NCI-H2227 (cell line): ENCODE measurements around the gene TTC23.
"Not testable (repeated sequence)": the region's sequence is repeated elsewhere in the genome, so short reads cannot be mapped to it uniquely, and the experiment has no call there.

ENCODE experiments used
- DNase-seq: peaks from one replicate; lab custom pipeline; 2025; ENCODE audit not compliant: unreplicated experiment; lab: John Stamatoyannopoulos, UW

The TTC23 gene

DNA sequence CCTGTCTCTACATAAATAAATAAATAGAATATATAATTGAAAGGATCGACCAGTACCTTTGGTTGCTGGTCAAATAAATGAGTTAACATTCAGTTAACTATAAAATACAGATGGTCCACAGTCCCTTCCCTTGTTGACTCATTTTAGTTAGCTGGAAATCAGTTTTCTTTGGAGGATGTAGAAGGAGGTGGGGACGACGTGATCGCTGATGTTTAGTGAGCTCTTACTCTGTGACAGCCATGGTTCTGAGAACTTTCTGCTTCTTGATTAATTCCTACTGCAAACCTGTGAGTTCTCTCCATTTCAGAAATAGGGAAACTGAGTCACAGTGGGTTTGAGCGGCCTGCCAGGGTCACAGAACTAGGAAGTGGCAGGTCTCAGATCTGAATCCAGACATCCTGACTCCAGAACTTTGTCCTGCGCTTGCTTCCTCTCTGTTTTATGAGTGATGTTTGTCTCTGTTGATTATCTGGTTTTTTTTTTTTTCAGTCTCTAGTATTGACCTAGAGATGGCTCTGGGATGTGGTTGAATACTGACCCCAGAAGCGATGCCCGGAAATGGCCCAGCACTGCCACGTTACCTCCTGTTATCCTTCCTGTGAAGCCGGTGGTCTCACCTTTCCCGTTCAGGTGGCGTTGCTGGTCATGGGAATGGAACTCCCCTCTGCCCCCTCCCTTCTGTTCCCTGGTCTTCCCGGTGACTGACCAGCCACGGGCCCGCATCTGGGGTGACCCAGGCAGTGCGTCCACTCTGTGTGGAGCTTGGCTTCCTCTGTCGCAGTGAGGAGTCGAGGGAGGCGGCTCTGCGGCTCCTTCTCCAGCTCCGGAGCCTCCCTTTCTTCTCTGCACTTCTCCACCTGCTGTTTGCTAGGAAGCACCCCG lies 126.3 kb downstream of the TTC23 start:
- no peak for DNase-seq

DNA sequence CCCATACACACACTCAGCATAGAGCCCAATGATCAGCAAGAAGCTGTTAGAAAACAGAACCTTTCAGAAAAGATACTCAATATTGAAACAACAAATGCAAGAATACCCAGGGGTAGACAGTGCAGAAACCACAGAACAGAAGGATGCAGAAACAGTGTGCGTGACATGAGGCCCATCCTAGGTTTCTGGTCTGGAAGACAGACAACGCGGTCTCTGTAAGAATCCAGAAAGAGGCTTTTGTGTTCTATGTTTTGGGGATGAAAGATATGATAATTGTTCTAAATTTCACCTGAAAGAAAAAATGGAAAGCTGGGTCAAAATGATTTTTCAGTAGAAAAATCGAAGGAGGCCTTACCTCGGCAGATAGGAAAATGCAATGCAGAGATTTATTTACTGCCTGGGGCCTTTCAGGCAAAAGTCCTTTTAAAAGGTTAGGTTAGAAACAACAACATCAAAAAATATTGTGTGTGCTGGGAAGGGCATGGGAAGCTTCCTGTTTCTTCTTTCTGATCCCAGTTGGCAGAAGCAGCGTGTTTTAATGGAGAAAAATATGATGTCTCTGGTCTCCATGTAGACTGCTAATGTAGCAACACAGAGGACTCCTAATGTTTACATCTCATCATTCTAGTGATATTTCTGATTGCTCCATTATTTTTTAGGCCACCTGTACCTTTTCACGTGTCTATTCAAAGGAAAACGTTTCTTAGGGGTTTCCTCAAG lies 127.5 kb downstream of the TTC23 start:
- DNase-seq, result no peak

DNA sequence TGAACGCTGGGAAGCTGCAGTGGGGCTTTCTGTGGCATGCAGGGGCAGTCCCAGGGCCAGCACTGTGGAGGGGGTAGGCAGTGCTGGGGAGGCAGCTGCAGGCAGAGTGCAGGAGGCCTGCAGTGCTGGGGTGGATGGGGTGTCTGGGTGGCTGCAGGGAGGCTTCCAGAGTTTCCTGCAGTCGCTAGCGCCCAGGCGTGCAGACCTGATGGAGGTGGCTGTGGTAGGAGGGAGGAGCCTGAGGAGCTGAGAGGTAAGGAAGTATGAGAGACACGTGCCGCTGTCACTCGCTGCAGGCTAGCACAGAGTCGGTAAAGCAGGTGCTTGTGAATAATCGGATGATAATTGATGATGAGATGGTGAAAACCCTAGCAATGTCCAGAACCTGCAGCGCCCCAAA lies 128.2 kb downstream of the TTC23 start:
- no peak for DNase-seq

DNA sequence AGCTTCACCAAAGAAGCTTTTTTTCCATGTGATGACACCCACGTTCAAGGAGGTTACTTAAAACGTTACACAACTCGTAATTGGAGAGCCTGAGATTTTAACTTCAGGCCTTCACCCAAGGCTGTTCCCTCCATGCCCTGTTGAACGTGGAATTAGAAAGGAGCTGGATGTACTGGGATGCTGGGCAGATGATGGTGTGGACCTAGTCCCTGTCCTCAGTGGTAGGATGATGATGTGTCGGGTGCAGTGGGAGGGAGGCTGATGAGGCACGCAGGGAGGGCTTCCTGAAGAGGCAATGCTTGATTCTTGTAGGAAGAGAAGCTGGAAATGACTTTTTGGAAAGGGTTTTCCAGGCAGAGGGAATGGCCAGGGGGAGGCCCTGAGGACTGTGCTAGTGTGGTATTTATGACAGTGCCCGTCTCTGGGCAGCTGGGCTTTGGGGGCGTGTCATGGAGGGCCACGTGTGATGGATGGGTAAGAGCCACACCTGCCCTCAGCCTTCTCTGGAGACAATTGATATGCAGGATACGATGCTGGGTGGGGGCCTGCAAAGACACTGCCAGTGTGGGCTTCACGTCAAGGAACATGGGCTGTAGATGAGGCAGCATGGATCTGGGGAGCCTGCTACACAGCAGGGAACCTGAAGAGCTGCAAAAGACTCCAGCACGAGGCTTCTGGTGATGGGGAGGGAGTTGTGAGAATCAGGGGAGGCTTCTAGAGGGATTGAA lies 129.2 kb downstream of the TTC23 start:
- no peak for DNase-seq

DNA sequence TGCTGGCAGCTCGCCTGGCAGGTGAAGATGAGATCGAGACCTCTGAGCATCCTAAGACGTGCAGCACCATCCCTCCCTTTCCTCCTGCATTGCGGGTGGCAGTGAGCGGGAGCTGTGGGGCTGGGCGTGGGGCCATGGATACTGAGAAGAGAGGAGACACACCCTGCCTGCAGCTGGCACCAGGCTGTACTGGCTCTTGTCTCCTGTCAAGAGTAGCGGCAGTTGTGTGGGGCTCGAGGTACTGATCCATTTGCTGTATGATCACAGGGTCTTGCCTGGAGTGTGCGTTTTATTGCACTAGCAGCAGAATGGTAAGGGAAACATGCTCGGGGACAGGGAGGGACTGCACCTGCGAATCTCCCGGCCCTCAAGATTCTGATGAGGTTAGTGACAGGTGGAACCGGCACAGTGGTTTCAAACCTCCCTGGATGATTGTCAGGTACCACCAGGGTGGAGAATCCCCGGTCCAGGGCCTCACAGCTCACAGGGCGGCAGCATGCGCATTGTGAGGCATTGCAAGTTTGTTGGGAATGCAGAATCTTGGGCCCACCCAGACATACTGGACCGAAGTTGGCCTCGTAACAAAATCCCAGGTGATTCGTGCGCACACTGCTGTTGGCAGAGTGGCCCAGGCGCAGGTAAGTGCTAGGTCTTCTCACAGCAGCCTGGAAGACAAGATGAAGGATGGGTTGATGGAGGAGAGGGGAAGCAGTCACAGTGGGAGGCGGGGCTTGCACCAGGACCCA lies 130.4 kb downstream of the TTC23 start:
- no peak for DNase-seq

DNA sequence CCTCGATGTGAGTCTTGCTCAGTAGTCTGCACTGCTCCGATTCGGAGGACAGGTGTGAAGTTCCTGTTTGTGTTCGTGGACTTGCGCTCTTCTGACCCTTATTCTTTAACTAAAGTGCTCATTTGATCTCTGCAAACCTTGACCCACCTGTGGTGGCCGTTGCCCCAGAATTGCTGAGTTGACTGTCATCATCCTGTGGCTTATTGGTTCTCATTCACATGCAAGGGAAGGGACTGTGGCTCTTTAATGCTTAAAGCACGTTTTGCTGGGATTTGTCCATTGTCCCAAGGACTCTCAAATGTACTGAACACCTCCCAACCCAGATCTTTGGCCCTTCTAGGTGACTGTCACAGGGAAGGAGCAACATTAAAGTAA lies 131.1 kb downstream of the TTC23 start:
- no peak for DNase-seq

DNA sequence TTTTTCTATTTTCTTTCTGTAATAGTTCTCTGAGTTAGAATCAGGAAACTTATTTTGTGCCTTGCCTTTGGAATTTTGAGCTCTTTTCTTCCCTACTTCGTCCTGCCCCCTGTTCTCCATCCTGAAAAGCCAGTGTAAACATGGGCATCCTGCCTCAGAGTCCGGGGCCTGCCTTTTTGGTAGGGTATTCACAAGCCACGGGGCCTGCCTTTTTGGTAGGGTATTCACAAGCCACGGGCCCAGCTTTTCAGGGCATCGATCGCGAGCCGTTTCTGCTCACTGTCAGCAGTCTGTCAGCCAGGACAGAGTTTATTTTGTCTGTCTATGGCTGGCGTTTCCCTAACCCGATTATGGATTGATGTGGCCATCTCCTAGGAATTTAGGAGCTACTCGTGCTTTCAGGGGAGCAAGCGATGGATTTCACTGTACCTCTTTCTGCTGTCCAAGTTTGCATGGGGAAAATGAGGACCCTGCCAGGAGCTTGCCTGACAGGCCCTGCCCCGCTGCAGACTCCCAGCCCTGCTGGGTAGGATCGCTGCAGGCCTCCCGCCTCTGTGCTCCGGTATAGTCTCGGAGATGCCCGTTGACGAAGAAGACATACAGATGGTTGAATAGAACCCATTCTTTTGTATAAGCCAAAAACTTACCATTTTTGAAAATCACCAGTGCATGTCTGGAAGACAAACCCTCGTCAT lies 131.7 kb downstream of the TTC23 start:
- no peak for DNase-seq

DNA sequence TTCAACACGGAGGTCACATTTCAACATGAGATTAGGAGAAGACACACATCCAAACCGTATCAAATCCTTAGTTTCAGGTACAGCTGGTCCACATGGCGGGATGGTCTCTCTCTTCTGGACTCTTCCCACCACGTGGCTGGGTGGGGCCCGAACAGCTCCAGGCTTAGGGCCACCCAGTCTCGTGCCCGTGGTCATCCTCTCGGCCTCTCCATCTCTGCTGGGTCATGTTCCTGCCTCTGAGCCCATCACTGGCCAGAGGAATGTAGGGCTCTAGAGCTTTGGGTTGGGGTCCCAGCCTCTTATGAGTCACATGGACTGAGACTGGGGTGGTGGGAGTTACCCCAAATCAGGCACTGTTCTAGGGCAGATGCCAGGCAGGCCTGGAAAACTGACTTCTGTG lies 132.3 kb downstream of the TTC23 start:
- DNase-seq, result no peak

DNA sequence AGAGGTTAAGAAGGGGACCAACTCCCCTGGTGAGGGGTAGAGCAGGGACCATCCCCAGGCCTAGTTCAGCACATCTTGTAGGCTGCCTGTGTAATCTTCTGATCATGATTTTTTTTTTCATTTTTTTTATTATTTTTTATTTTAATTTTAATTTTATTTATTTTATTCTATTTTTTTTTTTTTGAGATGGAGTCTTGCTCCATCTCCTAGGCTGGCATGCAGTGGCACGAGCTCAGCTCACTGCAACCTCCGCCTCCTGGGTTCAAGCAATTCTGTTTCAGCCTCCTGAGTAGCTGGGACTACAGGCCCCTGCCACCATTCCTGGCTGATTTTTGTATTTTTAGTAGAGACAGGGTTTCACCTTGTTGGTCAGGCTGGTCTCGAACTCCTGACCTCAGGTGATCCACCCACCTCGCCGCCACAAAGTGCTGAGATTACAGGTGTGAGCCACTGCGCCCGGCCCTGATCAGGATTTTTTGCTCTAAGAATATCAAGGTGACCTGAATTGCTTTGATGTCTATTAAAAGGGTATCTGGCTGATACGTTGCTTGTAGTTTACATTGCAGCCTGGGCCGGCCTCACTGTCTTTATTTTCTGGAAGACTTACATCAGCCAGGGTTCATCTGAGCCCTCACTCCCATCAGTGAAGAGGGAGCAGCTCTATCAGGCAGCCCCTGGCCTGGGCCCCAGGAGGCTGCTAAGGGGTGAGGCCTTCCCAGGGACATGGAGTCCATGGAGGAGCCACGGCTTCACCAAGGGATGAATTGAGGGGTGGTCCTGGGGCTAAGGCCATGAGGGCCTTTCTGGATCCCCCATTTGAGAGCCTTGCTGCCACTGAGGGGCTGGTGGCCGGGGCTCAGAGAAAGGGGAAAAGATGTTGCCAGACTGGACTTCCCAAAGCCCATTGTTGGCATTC lies 133.8 kb downstream of the TTC23 start:
- no peak for DNase-seq

DNA sequence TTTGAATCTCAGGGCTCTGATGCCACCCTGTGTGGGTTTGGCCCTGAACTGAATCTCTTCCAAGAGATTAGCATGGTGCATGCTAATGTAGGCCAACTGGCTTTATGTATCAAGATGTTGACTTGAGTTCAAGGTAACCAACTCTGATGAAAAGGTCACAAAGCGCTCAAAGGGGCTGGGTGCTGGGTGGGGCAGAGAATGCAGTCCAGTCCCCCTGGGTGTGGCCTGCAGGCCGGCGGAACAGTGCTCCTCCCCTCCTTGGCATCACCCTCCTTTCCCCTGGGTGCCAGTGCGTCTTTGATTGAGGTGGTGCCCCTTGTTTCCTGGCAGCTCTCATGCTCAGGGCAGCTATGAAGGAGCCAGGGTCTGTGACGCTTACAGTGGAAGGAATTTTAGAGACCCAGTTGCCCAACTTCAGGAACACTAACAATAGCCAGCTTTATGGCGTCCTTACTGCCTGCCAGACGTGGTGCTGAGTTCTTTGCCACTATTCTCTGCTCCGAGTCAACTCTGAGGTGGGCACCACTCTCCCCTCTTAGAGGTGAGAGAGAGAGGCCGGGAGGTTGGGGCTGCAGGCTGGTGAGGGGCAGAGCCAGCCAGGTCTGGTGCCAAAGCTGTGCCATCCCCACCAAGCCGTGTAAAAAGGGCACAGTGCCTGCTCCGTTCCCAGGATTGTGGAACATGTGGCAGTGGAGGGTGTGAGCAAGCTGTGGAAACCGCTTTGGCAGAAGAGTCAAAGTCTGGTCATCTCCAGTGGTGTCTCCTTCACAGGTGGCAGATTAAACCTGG lies 134.7 kb downstream of the TTC23 start:
- DNase-seq, result no peak

DNA sequence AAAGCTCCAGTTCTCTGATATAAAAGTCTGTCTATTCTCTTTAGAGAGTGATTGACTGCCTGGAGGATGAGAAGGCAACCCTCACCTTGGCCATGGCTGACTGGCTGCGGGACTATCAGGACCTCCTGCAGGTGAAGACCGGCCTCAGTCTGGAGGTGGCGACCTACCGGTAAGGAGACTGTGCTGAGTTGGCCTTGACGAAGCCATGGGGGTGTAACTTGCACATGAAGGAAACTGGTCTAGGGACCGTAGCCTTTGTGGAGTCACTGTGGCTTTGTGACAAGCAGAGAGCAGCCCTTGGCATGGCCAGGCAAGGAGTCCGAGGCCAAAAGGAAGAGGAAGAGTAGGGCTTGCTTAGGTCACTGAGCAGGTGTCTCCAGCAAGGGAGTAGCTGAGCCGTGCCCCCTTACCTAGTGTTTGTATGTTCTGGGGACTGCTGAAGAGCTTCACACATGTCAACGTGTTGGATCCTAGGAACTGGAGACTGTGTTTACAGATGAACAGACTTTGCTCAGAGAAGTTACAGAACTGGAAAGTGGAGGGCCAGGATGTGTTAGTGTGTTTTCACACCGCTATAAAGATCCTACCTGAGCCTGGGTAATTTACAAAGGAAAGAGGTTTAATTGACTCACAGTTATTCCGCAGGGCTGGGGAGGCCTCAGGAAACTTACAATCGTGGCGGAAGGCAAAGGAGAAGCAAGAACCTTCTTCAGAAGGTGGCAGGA lies 135.7 kb downstream of the TTC23 start:
- DNase-seq, result no peak

DNA sequence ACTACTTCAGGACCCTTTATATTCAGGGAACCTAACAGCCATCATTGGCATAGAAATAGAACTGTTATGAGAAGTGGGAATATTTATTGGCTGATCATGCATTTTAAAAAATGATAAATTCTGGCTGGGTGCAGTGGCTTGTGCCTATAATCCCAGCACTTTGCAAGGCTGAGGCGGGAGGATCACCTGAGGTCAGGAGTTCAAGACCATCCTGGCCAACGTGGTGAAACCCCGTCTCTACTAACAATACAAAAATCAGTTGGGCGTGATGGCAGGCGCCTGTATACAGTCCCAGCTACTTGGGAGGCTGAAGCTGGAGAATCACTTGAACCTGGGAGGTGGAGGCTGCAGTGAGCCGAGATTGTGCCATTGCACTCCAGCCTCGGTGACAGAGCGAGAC lies 137.7 kb downstream of the TTC23 start:
- DNase-seq, result not testable (repeated sequence)

DNA sequence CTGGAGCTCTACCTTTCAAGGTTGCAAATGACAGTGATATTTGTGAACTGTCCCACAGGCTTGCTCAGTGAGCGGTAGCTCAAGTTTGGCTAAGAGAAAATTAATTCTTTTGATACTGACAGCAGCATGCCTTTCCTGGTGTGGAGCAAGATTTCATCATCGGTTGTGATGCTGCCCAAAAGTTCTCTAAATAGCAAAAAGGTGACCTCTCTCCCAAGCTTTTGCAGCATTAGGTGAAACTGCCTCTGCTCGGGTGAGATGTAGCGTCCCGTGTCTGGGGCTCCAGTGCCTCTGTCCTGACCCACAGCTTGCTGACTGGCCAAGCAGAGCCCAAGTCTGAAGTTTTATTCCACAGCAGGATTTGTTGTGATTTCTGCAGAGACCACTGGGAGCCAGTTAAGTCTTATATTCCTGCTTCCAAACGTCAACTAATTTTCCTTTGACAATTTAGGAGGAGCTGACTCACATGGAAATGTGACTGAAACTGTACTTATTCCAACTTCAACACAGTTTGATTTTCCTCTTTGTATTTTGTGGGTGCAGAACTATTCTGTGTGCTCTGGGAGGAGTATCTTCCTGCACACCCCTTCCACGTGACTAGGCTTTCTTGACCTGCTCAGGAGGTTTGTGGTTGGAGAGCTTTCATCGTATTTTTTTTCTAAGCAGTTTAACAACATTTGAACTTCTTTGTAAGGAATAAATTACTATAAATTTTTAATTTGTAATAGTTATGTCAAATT lies 138.6 kb downstream of the TTC23 start:
- DNase-seq, result no peak

DNA sequence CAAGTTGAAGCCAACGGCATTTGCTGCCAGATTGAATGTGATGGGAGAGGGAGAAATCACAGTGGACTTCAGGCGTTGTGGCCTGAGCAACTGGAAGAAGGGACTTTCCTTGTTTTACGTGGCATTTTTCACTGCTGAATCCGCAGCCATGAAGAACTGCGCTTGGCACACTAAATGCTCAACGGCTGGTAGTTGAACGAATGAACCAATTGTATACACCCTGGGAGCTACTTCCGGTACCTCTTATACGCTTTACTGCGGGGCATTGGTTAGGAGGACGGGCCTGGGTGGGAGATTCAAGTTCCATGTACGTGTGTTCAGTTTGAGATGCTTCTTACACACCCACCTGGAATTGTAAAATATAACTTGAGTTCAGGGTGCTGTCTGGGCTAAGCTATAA lies 139.3 kb downstream of the TTC23 start:
- no peak for DNase-seq

DNA sequence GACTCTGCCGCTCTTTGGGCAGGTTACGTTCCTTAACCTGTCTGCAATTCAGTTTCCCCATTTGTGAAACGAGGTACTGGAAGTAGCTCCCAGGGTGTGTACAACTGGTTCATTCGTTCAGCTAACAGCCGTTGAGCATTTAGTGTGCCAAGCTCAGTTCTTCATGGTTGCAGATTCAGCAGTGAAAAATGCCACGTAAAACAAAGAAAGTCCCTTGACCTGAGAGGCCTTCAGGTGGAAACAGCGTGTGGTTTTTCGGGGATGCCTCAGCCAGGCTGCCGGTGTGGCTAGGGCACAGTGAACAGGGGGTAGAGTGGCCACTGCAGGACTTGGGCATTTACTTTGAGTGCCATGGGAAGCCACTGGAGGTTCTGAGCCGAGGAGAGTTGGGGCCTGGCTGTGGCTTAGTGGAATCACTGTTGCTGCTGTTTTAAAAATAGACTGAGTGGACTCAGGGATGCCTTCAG lies 139.8 kb downstream of the TTC23 start:
- DNase-seq, result no peak

DNA sequence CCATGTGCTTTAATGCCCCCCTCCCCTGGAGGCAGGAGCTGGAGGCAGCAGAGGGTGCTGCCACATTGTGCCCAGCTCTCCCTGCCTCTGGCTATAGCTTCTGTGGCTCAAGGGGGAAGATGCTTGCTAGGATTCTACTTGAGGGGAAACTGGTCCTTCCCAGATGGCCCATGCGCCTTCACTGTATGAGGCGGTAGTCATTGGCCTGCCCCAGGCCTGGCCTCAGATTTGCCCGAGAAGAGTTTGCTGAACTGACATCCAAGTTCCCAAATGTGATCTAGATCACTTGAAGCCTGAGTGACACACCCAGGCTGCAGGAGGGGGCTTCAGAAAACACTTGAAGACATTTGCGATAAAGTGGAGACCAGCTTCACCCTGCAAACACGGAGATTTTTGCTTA lies 140.4 kb downstream of the TTC23 start:
- DNase-seq, result no peak
